Endothelial cell of umbilical vein (primary cell): ENCODE data around the gene PDK2.

Source experiments
- CTCF ChIP-seq, 2 donors: IDR thresholded peaks; 1 replicate in 1 of 2; 2 replicates in 1 of 2; pipeline ENCODE4 v1.5.1; 2011; ENCODE audit warnings: low read length in 2 of 2, mild to moderate bottlenecking in 2 of 2, moderate library complexity in 2 of 2, control low read depth in 1 of 2, inconsistent platforms in 1 of 2, low read depth in 1 of 2; ENCODE audit not compliant: insufficient read depth in 1 of 2; ENCODE audit errors: extremely low read depth in 1 of 2
- EZH2 ChIP-seq: IDR thresholded peaks from 2 replicates; pipeline ENCODE4 v1.6.1; 2012; ENCODE audit warnings: borderline replicate concordance, low read depth, mild to moderate bottlenecking, moderate library complexity, low read length, inconsistent platforms; ENCODE audit not compliant: severe bottlenecking
- MAX ChIP-seq: IDR thresholded peaks from 2 replicates; pipeline ENCODE4 v1.6.1; 2011; ENCODE audit not compliant: insufficient read depth, insufficient read length
- MYC ChIP-seq: IDR thresholded peaks from one replicate; pipeline ENCODE4 v1.6.1; 2011; ENCODE audit warnings: mild to moderate bottlenecking, low read depth, low read length
- POLR2A ChIP-seq: IDR thresholded peaks from 2 replicates; pipeline ENCODE4 v1.6.1; 2012; ENCODE audit warnings: low read depth, mild to moderate bottlenecking, control low read depth, low read length

DNA sequence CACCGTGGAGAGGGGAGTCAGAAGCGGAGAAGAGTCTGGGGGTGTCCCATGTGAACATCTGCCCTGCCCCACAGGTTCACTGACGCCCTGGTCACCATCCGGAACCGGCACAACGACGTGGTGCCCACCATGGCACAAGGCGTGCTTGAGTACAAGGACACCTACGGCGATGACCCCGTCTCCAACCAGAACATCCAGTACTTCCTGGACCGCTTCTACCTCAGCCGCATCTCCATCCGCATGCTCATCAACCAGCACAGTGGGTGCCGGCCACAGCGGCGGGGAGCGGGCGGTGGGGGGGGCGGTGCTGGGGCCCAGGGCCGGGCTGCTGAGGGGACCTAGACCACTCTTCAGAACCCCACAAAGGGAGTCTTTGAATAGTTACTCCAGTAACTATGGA, 10.7 kb downstream of the PDK2 start:
- no peak for TF ChIP-seq MYC
- no peak for TF ChIP-seq CTCF (IDR thresholded peaks at IDR 0.05; ENCODE audit: extremely low read depth in 1 of 2, insufficient read depth in 1 of 2, low read depth in 1 of 2, low read length in 2 of 2)
- TF ChIP-seq POLR2A = no peak
- TF ChIP-seq EZH2 = no peak
- no peak for TF ChIP-seq MAX
